ENCODE data around the gene LPIN1. TPM values are rescaled to one million over a fixed set of nuclear protein-coding genes. Genes with fewer than 3 reads are reported as not detected.

Gene LPIN1
- total RNA-seq, 6 experiments from 2014 or later: 17.5 to 22.9 (median 20.7) TPM

GRCh38 chr2:11869391-11869991 is 123.1 kb downstream of the LPIN1 start:
- no peak for DNase-seq
- H3K4me1 Mint-ChIP-seq (ENCODE audit: low read depth): peaks cover 1% of the 10 kb centered on the region; the same call in 1 of the 2 replicates
- TF ChIP-seq, protein P1, sequence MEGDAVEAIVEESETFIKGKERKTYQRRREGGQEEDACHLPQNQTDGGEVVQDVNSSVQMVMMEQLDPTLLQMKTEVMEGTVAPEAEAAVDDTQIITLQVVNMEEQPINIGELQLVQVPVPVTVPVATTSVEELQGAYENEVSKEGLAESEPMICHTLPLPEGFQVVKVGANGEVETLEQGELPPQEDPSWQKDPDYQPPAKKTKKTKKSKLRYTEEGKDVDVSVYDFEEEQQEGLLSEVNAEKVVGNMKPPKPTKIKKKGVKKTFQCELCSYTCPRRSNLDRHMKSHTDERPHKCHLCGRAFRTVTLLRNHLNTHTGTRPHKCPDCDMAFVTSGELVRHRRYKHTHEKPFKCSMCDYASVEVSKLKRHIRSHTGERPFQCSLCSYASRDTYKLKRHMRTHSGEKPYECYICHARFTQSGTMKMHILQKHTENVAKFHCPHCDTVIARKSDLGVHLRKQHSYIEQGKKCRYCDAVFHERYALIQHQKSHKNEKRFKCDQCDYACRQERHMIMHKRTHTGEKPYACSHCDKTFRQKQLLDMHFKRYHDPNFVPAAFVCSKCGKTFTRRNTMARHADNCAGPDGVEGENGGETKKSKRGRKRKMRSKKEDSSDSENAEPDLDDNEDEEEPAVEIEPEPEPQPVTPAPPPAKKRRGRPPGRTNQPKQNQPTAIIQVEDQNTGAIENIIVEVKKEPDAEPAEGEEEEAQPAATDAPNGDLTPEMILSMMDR (IDR thresholded peaks at IDR 0.05): no peak
- no peaks in the 10 kb centered on the region for H3K9me3 Mint-ChIP-seq
- no peak overlapping the region for H3K27ac Mint-ChIP-seq
- H3K27me3 Mint-ChIP-seq (ENCODE audit: insufficient read depth): peaks cover 7% of the 10 kb centered on the region
- H3K36me3 Mint-ChIP-seq (ENCODE audit: low read depth): no peaks in the 10 kb centered on the region
- no peak overlapping the region for H3K4me3 Mint-ChIP-seq

- no peak overlapping the region for H3K4me3 Mint-ChIP-seq
- no peaks in the 10 kb centered on the region for H3K36me3 Mint-ChIP-seq (ENCODE audit: low read depth)
- no peaks in the 10 kb centered on the region; the same call in 1 of the 2 replicates for H3K4me1 Mint-ChIP-seq (ENCODE audit: low read depth)
- peaks cover 7% of the 10 kb centered on the region for H3K27me3 Mint-ChIP-seq (ENCODE audit: insufficient read depth)
- TF ChIP-seq, protein P1 (IDR thresholded peaks at IDR 0.05): no peak
- H3K9me3 Mint-ChIP-seq: no peaks in the 10 kb centered on the region
- DNase-seq: no peak
- no peak overlapping the region for H3K27ac Mint-ChIP-seq
Measured at GRCh38 chr2:11870064-11870463, 123.6 kb downstream of the LPIN1 start.

GRCh38 chr2:11870584-11870983 is 124.2 kb downstream of the LPIN1 start:
- H3K36me3 Mint-ChIP-seq (ENCODE audit: low read depth): no peaks in the 10 kb centered on the region
- H3K4me3 Mint-ChIP-seq: no peak overlapping the region
- DNase-seq: no peak
- TF ChIP-seq, protein P1 (IDR thresholded peaks at IDR 0.05): no peak
- H3K4me1 Mint-ChIP-seq (ENCODE audit: low read depth): no peaks in the 10 kb centered on the region; the same call in 1 of the 2 replicates
- H3K27ac Mint-ChIP-seq: no peak overlapping the region
- H3K27me3 Mint-ChIP-seq (ENCODE audit: insufficient read depth): peaks cover 7% of the 10 kb centered on the region
- no peaks in the 10 kb centered on the region for H3K9me3 Mint-ChIP-seq

DNA sequence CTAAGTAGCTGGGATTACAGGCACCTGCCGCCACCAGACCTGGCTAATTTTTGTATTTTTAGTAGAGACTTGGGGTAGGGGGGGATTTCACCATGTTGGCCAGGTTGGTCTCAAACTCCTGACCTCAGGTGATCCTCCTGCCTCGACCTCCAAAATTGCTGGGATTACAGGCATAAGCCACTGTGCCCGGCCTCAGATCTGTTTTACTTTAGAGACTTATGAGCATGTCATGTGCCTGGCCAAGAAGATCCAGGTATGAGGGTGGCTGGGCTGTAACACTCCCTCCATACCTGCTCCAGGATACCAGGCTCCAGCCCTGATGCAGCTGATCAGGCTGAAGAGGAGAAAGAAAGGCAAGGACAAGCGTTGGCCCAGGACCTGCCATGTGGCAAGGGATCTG is 125.0 kb downstream of the LPIN1 start:
- TF ChIP-seq, protein P1 (IDR thresholded peaks at IDR 0.05): no peak
- H3K27me3 Mint-ChIP-seq (ENCODE audit: insufficient read depth): peaks cover 7% of the 10 kb centered on the region
- no peaks in the 10 kb centered on the region for H3K36me3 Mint-ChIP-seq (ENCODE audit: low read depth)
- no peaks in the 10 kb centered on the region for H3K9me3 Mint-ChIP-seq
- H3K4me1 Mint-ChIP-seq (ENCODE audit: low read depth): no peaks in the 10 kb centered on the region; the same call in 1 of the 2 replicates
- H3K4me3 Mint-ChIP-seq: no peak overlapping the region
- no peak for DNase-seq
- no peak overlapping the region for H3K27ac Mint-ChIP-seq

DNA sequence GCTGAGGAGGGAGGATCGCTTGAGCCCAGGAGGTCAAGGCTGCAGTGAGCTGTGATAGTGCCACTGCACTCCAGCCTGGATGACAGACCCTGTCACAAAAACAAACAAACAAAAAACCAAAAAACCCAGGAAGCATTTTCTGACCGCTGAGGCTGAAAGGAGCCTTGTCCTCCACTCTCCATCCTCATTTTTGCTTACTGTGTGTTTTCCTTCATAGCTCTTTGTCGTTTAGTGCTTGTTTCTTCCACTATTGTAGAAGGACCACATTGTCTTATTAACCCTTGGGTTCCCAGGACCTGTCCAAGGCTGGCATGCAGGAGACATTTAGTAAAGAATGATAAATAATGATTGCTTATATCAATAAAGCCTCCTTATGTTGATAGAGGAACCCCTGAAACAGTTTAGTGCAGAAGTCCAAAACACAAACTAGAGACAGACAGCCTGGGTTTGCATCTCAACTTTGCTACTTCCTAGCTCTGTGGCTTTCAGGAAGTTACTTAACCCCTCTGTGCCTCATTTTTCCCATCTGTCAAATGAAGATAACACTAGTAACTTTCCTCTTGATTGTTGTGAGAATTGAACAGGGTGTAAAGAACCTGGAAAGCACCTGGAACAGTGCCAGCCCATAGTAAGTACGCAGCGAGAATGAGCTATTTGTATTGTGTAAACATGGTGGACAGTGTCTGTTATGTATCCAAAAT is 126.0 kb downstream of the LPIN1 start:
- no peaks in the 10 kb centered on the region; the same call in 1 of the 2 replicates for H3K4me1 Mint-ChIP-seq (ENCODE audit: low read depth)
- H3K36me3 Mint-ChIP-seq (ENCODE audit: low read depth): no peaks in the 10 kb centered on the region
- H3K27ac Mint-ChIP-seq: no peak overlapping the region
- TF ChIP-seq, protein P1 (IDR thresholded peaks at IDR 0.05): no peak
- no peaks in the 10 kb centered on the region for H3K9me3 Mint-ChIP-seq
- no peak overlapping the region for H3K4me3 Mint-ChIP-seq
- peaks cover 10% of the 10 kb centered on the region for H3K27me3 Mint-ChIP-seq (ENCODE audit: insufficient read depth)
- DNase-seq: no peak
